OCI-LY1 (cell line): Measurements from ENCODE around the gene LRP5.

Source experiments
- EZH2 ChIP-seq: fragments of 200-600 bp; sonication (generic), shearing (Covaris generic); IDR thresholded peaks from 2 replicates; pipeline ENCODE4 v1.8.0; 2017; ENCODE audit warnings: borderline replicate concordance, mixed run types, mild to moderate bottlenecking, antibody characterized with exemption, low read length, moderate library complexity, mixed read lengths
- TF ChIP-seq, protein P1 (sequence below): fragments of 200-600 bp; sonication (generic), shearing (Covaris generic); IDR thresholded peaks from 2 replicates; pipeline ENCODE4 v1.5.1; 2017; ENCODE audit warnings: mild to moderate bottlenecking, antibody characterized with exemption, low read length, moderate library complexity, mixed read lengths

- TF ChIP-seq, protein P1, sequence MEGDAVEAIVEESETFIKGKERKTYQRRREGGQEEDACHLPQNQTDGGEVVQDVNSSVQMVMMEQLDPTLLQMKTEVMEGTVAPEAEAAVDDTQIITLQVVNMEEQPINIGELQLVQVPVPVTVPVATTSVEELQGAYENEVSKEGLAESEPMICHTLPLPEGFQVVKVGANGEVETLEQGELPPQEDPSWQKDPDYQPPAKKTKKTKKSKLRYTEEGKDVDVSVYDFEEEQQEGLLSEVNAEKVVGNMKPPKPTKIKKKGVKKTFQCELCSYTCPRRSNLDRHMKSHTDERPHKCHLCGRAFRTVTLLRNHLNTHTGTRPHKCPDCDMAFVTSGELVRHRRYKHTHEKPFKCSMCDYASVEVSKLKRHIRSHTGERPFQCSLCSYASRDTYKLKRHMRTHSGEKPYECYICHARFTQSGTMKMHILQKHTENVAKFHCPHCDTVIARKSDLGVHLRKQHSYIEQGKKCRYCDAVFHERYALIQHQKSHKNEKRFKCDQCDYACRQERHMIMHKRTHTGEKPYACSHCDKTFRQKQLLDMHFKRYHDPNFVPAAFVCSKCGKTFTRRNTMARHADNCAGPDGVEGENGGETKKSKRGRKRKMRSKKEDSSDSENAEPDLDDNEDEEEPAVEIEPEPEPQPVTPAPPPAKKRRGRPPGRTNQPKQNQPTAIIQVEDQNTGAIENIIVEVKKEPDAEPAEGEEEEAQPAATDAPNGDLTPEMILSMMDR: no peak
- no peak for TF ChIP-seq EZH2
Observed at GRCh38 chr11:68411501-68411991, 99.2 kb downstream of the LRP5 start.
